ENCODE data around the gene LMOD2.

- TF ChIP-seq EZH2 (IDR thresholded peaks at IDR 0.05) (no peak), POLR2AphosphoS5 (IDR thresholded peaks at IDR 0.05; ENCODE audit: borderline replicate concordance, low read depth, low read length) (no peak)
These were observed 6.6 kb downstream of the LMOD2 start for GRCh38 chr7:123662293-123662692.
